ENCODE data around the gene GPAM. TPM values are rescaled to one million over a fixed set of nuclear protein-coding genes. Genes with fewer than 3 reads are reported as not detected.
"Not testable (repeated sequence)": the region's sequence is repeated elsewhere in the genome, so short reads cannot be mapped to it uniquely, and the experiment has no call there.

GPAM gene
- total RNA-seq, 6 experiments from 2014 or later = 78.8 to 340 (median 90.3) TPM

- no peak for TF ChIP-seq POLR2A (IDR thresholded peaks at IDR 0.05)
- TF ChIP-seq, protein P1, sequence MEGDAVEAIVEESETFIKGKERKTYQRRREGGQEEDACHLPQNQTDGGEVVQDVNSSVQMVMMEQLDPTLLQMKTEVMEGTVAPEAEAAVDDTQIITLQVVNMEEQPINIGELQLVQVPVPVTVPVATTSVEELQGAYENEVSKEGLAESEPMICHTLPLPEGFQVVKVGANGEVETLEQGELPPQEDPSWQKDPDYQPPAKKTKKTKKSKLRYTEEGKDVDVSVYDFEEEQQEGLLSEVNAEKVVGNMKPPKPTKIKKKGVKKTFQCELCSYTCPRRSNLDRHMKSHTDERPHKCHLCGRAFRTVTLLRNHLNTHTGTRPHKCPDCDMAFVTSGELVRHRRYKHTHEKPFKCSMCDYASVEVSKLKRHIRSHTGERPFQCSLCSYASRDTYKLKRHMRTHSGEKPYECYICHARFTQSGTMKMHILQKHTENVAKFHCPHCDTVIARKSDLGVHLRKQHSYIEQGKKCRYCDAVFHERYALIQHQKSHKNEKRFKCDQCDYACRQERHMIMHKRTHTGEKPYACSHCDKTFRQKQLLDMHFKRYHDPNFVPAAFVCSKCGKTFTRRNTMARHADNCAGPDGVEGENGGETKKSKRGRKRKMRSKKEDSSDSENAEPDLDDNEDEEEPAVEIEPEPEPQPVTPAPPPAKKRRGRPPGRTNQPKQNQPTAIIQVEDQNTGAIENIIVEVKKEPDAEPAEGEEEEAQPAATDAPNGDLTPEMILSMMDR (IDR thresholded peaks at IDR 0.05) = no peak
Observed at GRCh38 chr10:112202561-112203241, 19.1 kb upstream of the GPAM start.

DNA sequence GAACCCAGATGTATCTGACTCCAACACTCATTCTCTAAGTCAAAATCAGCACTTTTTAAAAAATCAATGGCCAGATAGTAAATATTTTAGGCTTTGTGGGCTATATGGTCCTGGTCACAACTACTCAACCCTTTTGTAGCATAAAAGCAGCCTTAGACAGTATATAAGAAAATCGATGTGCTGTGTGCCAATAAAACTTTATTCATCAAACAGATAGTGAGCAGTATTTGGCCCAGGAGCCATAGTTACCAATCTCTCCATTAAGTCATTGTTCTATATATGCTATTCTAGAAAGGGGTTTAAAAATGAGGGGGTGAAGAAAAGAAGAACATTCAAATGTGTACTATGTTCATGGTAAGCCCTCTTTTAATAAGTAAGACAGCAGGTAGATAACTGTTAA, 18.5 kb upstream of the GPAM start:
- Histone ChIP-seq H3K4me1 (peaks cover 0 to 24% (median 0%) of the 10 kb centered on the region in 4 donors), H3K9me3 (no peaks in the 10 kb centered on the region), H3K27ac (no peak overlapping the region), H3K27me3 (no peaks in the 10 kb centered on the region), H3K4me3 (no peak overlapping the region), H3K36me3 (peaks cover 0 to 11% (median 0%) of the 10 kb centered on the region in 4 donors)
- ATAC-seq (no peak), DNase-seq (no peak)
- TF ChIP-seq, protein P1 (IDR thresholded peaks at IDR 0.05) = no peak
- no peak for TF ChIP-seq POLR2A (IDR thresholded peaks at IDR 0.05)
- WGBS (ENCODE audit: insufficient coverage, low coverage, low lambda C conversion rate, missing lambda C conversion rate) = 100% methylated on average over 1 of the region's 1 CpG
- intact Hi-C loops (cut with DNase I) = no loop called here

More at GRCh38 chr10:112202561-112203241, 19.1 kb upstream of the GPAM start:
- Histone ChIP-seq H3K27ac (no peak overlapping the region), H3K4me3 (no peak overlapping the region), H3K4me1 (peaks cover 0 to 21% (median 0%) of the 10 kb centered on the region in 4 donors), H3K9me3 (no peaks in the 10 kb centered on the region), H3K27me3 (no peaks in the 10 kb centered on the region), H3K36me3 (peaks cover 0 to 11% (median 0%) of the 10 kb centered on the region in 4 donors)
- DNase-seq (no peak), ATAC-seq (peak in 3 of 4 donors; percentile 6 to 61 (median 40))
- intact Hi-C loops (cut with DNase I) = no loop called here
- 74% methylated on average over 6 of the region's 6 CpGs for WGBS (ENCODE audit: insufficient coverage, low coverage, low lambda C conversion rate, missing lambda C conversion rate)

GRCh38 chr10:112201334-112201733, 17.8 kb upstream of the GPAM start:
- TF ChIP-seq POLR2A (IDR thresholded peaks at IDR 0.05) = no peak
- TF ChIP-seq, protein P1 (IDR thresholded peaks at IDR 0.05) = no peak
- intact Hi-C loops (cut with DNase I) = no loop called here
- H3K27me3 ChIP-seq = no peaks in the 10 kb centered on the region
- 8% methylated on average over 1 of the region's 1 CpG for WGBS (ENCODE audit: insufficient coverage, low coverage, low lambda C conversion rate, missing lambda C conversion rate)
- H3K4me3 ChIP-seq = no peak overlapping the region
- no peak overlapping the region for H3K27ac ChIP-seq
- H3K36me3 ChIP-seq = peaks cover 0 to 11% (median 0%) of the 10 kb centered on the region in 4 donors
- DNase-seq (no peak), ATAC-seq (peak; percentile 21 to 57 (median 48))
- no peaks in the 10 kb centered on the region for H3K9me3 ChIP-seq
- peaks cover 0 to 31% (median 1%) of the 10 kb centered on the region in 4 donors for H3K4me1 ChIP-seq

GRCh38 chr10:112200259-112200658, 16.7 kb upstream of the GPAM start:
- H3K27ac ChIP-seq; ATAC-seq; intact Hi-C loops (cut with DNase I): not testable (repeated sequence)

DNA sequence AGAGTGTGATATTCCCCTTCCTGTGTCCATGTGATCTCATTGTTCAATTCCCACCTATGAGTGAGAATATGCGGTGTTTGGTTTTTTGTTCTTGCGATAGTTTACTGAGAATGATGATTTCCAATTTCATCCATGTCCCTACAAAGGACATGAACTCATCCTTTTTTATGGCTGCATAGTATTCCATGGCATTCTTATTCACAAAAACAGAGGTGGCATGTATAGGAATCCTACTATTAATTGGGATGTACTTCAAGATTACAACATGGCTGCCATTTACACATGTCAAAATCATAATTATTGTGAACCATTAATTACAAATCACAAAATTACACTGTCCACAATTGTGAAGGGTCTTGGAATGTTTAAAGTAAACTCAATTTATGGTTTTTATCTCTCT, 14.1 kb upstream of the GPAM start:
- H3K27me3 ChIP-seq; H3K9me3 ChIP-seq; intact Hi-C loops (cut with DNase I); H3K4me3 ChIP-seq; H3K27ac ChIP-seq; DNase-seq; ATAC-seq: not testable (repeated sequence)
- WGBS (ENCODE audit: insufficient coverage, low coverage, low lambda C conversion rate, missing lambda C conversion rate) = no CpG with 5 or more reads among the region's 2 CpGs
- Histone ChIP-seq H3K36me3 (peaks cover 0 to 11% (median 0%) of the 10 kb centered on the region in 4 donors), H3K4me1 (peaks cover 0 to 54% (median 8%) of the 10 kb centered on the region in 4 donors)

More at GRCh38 chr10:112200259-112200658, 16.7 kb upstream of the GPAM start:
- not testable (repeated sequence) for H3K9me3 ChIP-seq, H3K27me3 ChIP-seq, DNase-seq, H3K4me3 ChIP-seq
- peaks cover 0 to 42% (median 4%) of the 10 kb centered on the region in 4 donors for H3K4me1 ChIP-seq
- peaks cover 0 to 11% (median 0%) of the 10 kb centered on the region in 4 donors for H3K36me3 ChIP-seq
- 62% methylated on average over 5 of the region's 5 CpGs for WGBS (ENCODE audit: insufficient coverage, low coverage, low lambda C conversion rate, missing lambda C conversion rate)

All from right lobe of liver (tissue), 6 donors.